ENCODE measurements around the gene STPG2. TPM values are rescaled to one million over a fixed set of nuclear protein-coding genes. Genes with fewer than 3 reads are reported as not detected.

The STPG2 gene
- total RNA-seq, 2 donors from 2014 or later = 0.19 to 0.21 TPM

GRCh38 chr4:98117363-98117762 is 25.9 kb downstream of the STPG2 start:
- Mint-ChIP-seq H3K27ac (no peak overlapping the region), H3K4me3 (no peak overlapping the region), H3K9me3 (peaks cover 7% of the 10 kb centered on the region), H3K36me3 (ENCODE audit: low read depth) (no peaks in the 10 kb centered on the region), H3K4me1 (no peaks in the 10 kb centered on the region), H3K27me3 (peaks cover 4% of the 10 kb centered on the region)
- no peak for ATAC-seq (replicated peaks)

- no peaks in the 10 kb centered on the region for H3K36me3 Mint-ChIP-seq (ENCODE audit: low read depth)
- H3K9me3 Mint-ChIP-seq = peaks cover 7% of the 10 kb centered on the region
- H3K4me1 Mint-ChIP-seq = no peaks in the 10 kb centered on the region
- no peak overlapping the region for H3K27ac Mint-ChIP-seq
- H3K4me3 Mint-ChIP-seq = no peak overlapping the region
- peaks cover 4% of the 10 kb centered on the region for H3K27me3 Mint-ChIP-seq
- no peak for ATAC-seq (replicated peaks)
These were observed 30.3 kb downstream of the STPG2 start for GRCh38 chr4:98113012-98113411.

GRCh38 chr4:98110929-98111328 is 32.3 kb downstream of the STPG2 start:
- H3K9me3 Mint-ChIP-seq = no peaks in the 10 kb centered on the region
- H3K4me3 Mint-ChIP-seq = no peak overlapping the region

GRCh38 chr4:98110214-98110613 is 33.1 kb downstream of the STPG2 start:
- Mint-ChIP-seq H3K9me3 (no peaks in the 10 kb centered on the region), H3K27me3 (peaks cover 6% of the 10 kb centered on the region), H3K27ac (no peak overlapping the region), H3K4me3 (no peak overlapping the region), H3K36me3 (ENCODE audit: low read depth) (no peaks in the 10 kb centered on the region), H3K4me1 (no peaks in the 10 kb centered on the region)
- ATAC-seq (replicated peaks) = no peak

More at GRCh38 chr4:98110929-98111328, 32.3 kb downstream of the STPG2 start:
- Mint-ChIP-seq H3K27me3 (peaks cover 6% of the 10 kb centered on the region), H3K27ac (no peak overlapping the region), H3K4me1 (no peaks in the 10 kb centered on the region), H3K36me3 (ENCODE audit: low read depth) (no peaks in the 10 kb centered on the region)
- no peak for ATAC-seq (replicated peaks)

GRCh38 chr4:98102660-98103059 is 40.6 kb downstream of the STPG2 start:
- Mint-ChIP-seq H3K4me1 (no peaks in the 10 kb centered on the region), H3K4me3 (no peak overlapping the region), H3K27ac (no peak overlapping the region), H3K9me3 (no peaks in the 10 kb centered on the region), H3K36me3 (ENCODE audit: low read depth) (no peaks in the 10 kb centered on the region), H3K27me3 (peaks cover 22% of the 10 kb centered on the region)
- no peak for ATAC-seq (replicated peaks)

- Mint-ChIP-seq H3K27ac (no peak overlapping the region), H3K27me3 (peaks cover 17% of the 10 kb centered on the region), H3K9me3 (no peaks in the 10 kb centered on the region), H3K36me3 (ENCODE audit: low read depth) (no peaks in the 10 kb centered on the region), H3K4me1 (no peaks in the 10 kb centered on the region), H3K4me3 (no peak overlapping the region)
- ATAC-seq (replicated peaks) = no peak
These were observed 41.3 kb downstream of the STPG2 start for GRCh38 chr4:98101988-98102387.

GRCh38 chr4:98098764-98099163 is 44.5 kb downstream of the STPG2 start:
- H3K4me1 Mint-ChIP-seq = no peaks in the 10 kb centered on the region
- no peak overlapping the region for H3K27ac Mint-ChIP-seq
- no peak for ATAC-seq (replicated peaks)
- peaks cover 19% of the 10 kb centered on the region for H3K27me3 Mint-ChIP-seq
- peaks cover 11% of the 10 kb centered on the region for H3K9me3 Mint-ChIP-seq
- no peaks in the 10 kb centered on the region for H3K36me3 Mint-ChIP-seq (ENCODE audit: low read depth)
- no peak overlapping the region for H3K4me3 Mint-ChIP-seq

GRCh38 chr4:98094118-98094517 is 49.2 kb downstream of the STPG2 start:
- no peaks in the 10 kb centered on the region for H3K4me1 Mint-ChIP-seq
- no peak for ATAC-seq (replicated peaks)
- no peak overlapping the region for H3K4me3 Mint-ChIP-seq
- peaks cover 11% of the 10 kb centered on the region for H3K9me3 Mint-ChIP-seq
- no peak overlapping the region for H3K27ac Mint-ChIP-seq
- H3K27me3 Mint-ChIP-seq = peaks cover 15% of the 10 kb centered on the region
- no peaks in the 10 kb centered on the region for H3K36me3 Mint-ChIP-seq (ENCODE audit: low read depth)

- no peak for ATAC-seq (replicated peaks)
- Mint-ChIP-seq H3K27me3 (peaks cover 15% of the 10 kb centered on the region), H3K27ac (no peak overlapping the region), H3K4me3 (no peak overlapping the region), H3K9me3 (peaks cover 11% of the 10 kb centered on the region), H3K36me3 (ENCODE audit: low read depth) (no peaks in the 10 kb centered on the region), H3K4me1 (no peaks in the 10 kb centered on the region)
These were observed 49.6 kb downstream of the STPG2 start for GRCh38 chr4:98093662-98094061.

GRCh38 chr4:98092833-98093439 is 50.3 kb downstream of the STPG2 start:
- ATAC-seq (replicated peaks) = no peak
- H3K36me3 Mint-ChIP-seq (ENCODE audit: low read depth) = no peaks in the 10 kb centered on the region
- peaks cover 15% of the 10 kb centered on the region for H3K27me3 Mint-ChIP-seq
- H3K27ac Mint-ChIP-seq = no peak overlapping the region
- no peak overlapping the region for H3K4me3 Mint-ChIP-seq
- H3K4me1 Mint-ChIP-seq = no peaks in the 10 kb centered on the region
- H3K9me3 Mint-ChIP-seq = peaks cover 11% of the 10 kb centered on the region

- Mint-ChIP-seq H3K27ac (no peak overlapping the region), H3K9me3 (peaks cover 4% of the 10 kb centered on the region), H3K4me3 (no peak overlapping the region), H3K36me3 (ENCODE audit: low read depth) (no peaks in the 10 kb centered on the region), H3K27me3 (no peaks in the 10 kb centered on the region), H3K4me1 (no peaks in the 10 kb centered on the region)
- no peak for ATAC-seq (replicated peaks)
These were observed 61.3 kb downstream of the STPG2 start for GRCh38 chr4:98081936-98082335.

GRCh38 chr4:98068495-98068894 is 74.8 kb downstream of the STPG2 start:
- Mint-ChIP-seq H3K4me3 (no peak overlapping the region), H3K27ac (no peak overlapping the region), H3K27me3 (peaks cover 3% of the 10 kb centered on the region), H3K9me3 (no peaks in the 10 kb centered on the region), H3K4me1 (no peaks in the 10 kb centered on the region), H3K36me3 (ENCODE audit: low read depth) (no peaks in the 10 kb centered on the region)
- no peak for ATAC-seq (replicated peaks)

GRCh38 chr4:98055800-98056501 is 87.3 kb downstream of the STPG2 start:
- no peaks in the 10 kb centered on the region for H3K4me1 Mint-ChIP-seq
- H3K27ac Mint-ChIP-seq = no peak overlapping the region
- peaks cover 12% of the 10 kb centered on the region for H3K27me3 Mint-ChIP-seq
- H3K36me3 Mint-ChIP-seq (ENCODE audit: low read depth) = no peaks in the 10 kb centered on the region
- H3K9me3 Mint-ChIP-seq = peaks cover 8% of the 10 kb centered on the region
- H3K4me3 Mint-ChIP-seq = no peak overlapping the region
- no peak for ATAC-seq (replicated peaks)

GRCh38 chr4:98046665-98047064 is 96.6 kb downstream of the STPG2 start:
- H3K9me3 Mint-ChIP-seq = peaks cover 12% of the 10 kb centered on the region
- no peaks in the 10 kb centered on the region for H3K36me3 Mint-ChIP-seq (ENCODE audit: low read depth)
- H3K27me3 Mint-ChIP-seq = peaks cover 6% of the 10 kb centered on the region
- H3K4me3 Mint-ChIP-seq = no peak overlapping the region
- no peaks in the 10 kb centered on the region for H3K4me1 Mint-ChIP-seq
- H3K27ac Mint-ChIP-seq = no peak overlapping the region
- no peak for ATAC-seq (replicated peaks)

- no peak overlapping the region for H3K4me3 Mint-ChIP-seq
- no peak for ATAC-seq (replicated peaks)
- no peaks in the 10 kb centered on the region for H3K36me3 Mint-ChIP-seq (ENCODE audit: low read depth)
- no peaks in the 10 kb centered on the region for H3K27me3 Mint-ChIP-seq
- no peak overlapping the region for H3K27ac Mint-ChIP-seq
- no peaks in the 10 kb centered on the region for H3K4me1 Mint-ChIP-seq
- peaks cover 19% of the 10 kb centered on the region for H3K9me3 Mint-ChIP-seq
These were observed 113.2 kb downstream of the STPG2 start for GRCh38 chr4:98030059-98030458.
